Breast epithelium (tissue), 4 donors: ENCODE measurements around the gene LRG1. TPM values are rescaled to one million over a fixed set of nuclear protein-coding genes. Genes with fewer than 3 reads are reported as not detected.

Experiments
- DNase-seq, 2 donors: peaks; one replicate each; pipeline ENCODE4 v3.0.0-alpha.2; 2019; ENCODE audit warnings: low spot score in 2 of 2
- H3K27ac ChIP-seq, 2 donors: fragments of 200-600 bp; sonication (generic) in 1 of 2; one replicate each; pipeline ENCODE4 v1.5.1; 2016 to 2019; ENCODE audit warnings: mild to moderate bottlenecking in 1 of 2
- H3K27me3 ChIP-seq, 2 donors: fragments of 200-600 bp; sonication (generic) in 1 of 2; one replicate each; pipeline versions ENCODE4 v1.5.1 to v1.6.0; 2017 to 2019; ENCODE audit warnings: control low read depth in 1 of 2, mild to moderate bottlenecking in 1 of 2
- H3K36me3 ChIP-seq: fragments of 200-600 bp; one replicate; pipeline ENCODE4 v1.5.1; 2019
- H3K4me1 ChIP-seq, 2 donors: fragments of 200-600 bp; sonication (generic); one replicate each; pipeline ENCODE4 v1.5.1; 2016 to 2019; ENCODE audit warnings: control low read depth in 1 of 2
- H3K4me3 ChIP-seq, 3 donors: fragments of 200-600 bp; sonication (generic); 1 replicate in 2 of 3; 2 replicates in 1 of 3; pipeline ENCODE4 v1.5.1; 2016 to 2019; ENCODE audit warnings: mild to moderate bottlenecking in 3 of 3, moderate library complexity in 2 of 3
- H3K9me3 ChIP-seq, 2 donors: fragments of 200-600 bp; sonication (generic) in 1 of 2; one replicate each; pipeline ENCODE4 v1.5.1; 2016 to 2019; ENCODE audit warnings: control low read depth in 1 of 2
- CTCF ChIP-seq, 3 donors: fragments of 450-650 bp; IDR thresholded peaks; one replicate each; pipeline ENCODE4 v1.5.1; 2016 to 2017; ENCODE audit warnings: antibody characterized with exemption in 3 of 3, mild to moderate bottlenecking in 3 of 3, moderate library complexity in 3 of 3
- POLR2A ChIP-seq: fragments of 450-650 bp; IDR thresholded peaks from one replicate; pipeline ENCODE4 v1.6.1; 2016; ENCODE audit warnings: antibody characterized with exemption, mild to moderate bottlenecking, moderate library complexity
- POLR2AphosphoS5 ChIP-seq, 3 donors: sonication (generic); formaldehyde crosslinking; IDR thresholded peaks; one replicate each; pipeline ENCODE4 v1.6.1; 2017; ENCODE audit warnings: antibody characterized with exemption in 3 of 3
- intact Hi-C: fragments of 100-400 bp; cut with DNase I; formaldehyde crosslinking; loops from one replicate; pipeline ENCODE4 v1.15.1; 2023; ENCODE audit warnings: low total_unique reads
- total RNA-seq, 3 donors: library from RNA; depleted of rRNA; stranded (reverse); fragments of >200 nt; gene quantifications; one replicate each; pipeline ENCODE4 v1.1.0, GENCODE V29; 2016

Gene LRG1
- total RNA-seq, 3 donors from 2014 or later, result 0.64 to 14.7 (median 5.7) TPM

- Histone ChIP-seq H3K36me3 (no peaks in the 10 kb centered on the region), H3K4me1 (no peaks in the 10 kb centered on the region), H3K4me3 (no peak overlapping the region), H3K27me3 (no peaks in the 10 kb centered on the region), H3K9me3 (no peaks in the 10 kb centered on the region), H3K27ac (peak overlapping the region in 1 of 2 donors; percentile 7)
- no peak for DNase-seq
- intact Hi-C loops, result no loop called here
- no peak for TF ChIP-seq POLR2AphosphoS5 (IDR thresholded peaks at IDR 0.05)
- no peak for TF ChIP-seq POLR2A
- no peak for TF ChIP-seq CTCF (IDR thresholded peaks at IDR 0.05)
Observed at GRCh38 chr19:4507150-4507452, 32.7 kb downstream of the LRG1 start.

- intact Hi-C loops, result no loop called here
- Histone ChIP-seq H3K4me1 (no peaks in the 10 kb centered on the region), H3K27ac (peak overlapping the region in 1 of 2 donors; percentile 7), H3K27me3 (no peaks in the 10 kb centered on the region), H3K36me3 (no peaks in the 10 kb centered on the region), H3K4me3 (no peak overlapping the region), H3K9me3 (no peaks in the 10 kb centered on the region)
- TF ChIP-seq POLR2AphosphoS5 (IDR thresholded peaks at IDR 0.05), result no peak
- no peak for TF ChIP-seq CTCF (IDR thresholded peaks at IDR 0.05)
- no peak for TF ChIP-seq POLR2A
- no peak for DNase-seq
Observed at GRCh38 chr19:4506449-4507149, 33.2 kb downstream of the LRG1 start.

GRCh38 chr19:4505570-4506448 is 34.0 kb downstream of the LRG1 start:
- Histone ChIP-seq H3K4me3 (no peak overlapping the region), H3K36me3 (no peaks in the 10 kb centered on the region), H3K9me3 (no peaks in the 10 kb centered on the region), H3K27ac (no peak overlapping the region), H3K4me1 (no peaks in the 10 kb centered on the region), H3K27me3 (no peaks in the 10 kb centered on the region)
- intact Hi-C loops, result no loop called here
- no peak for DNase-seq
- no peak for TF ChIP-seq POLR2A
- TF ChIP-seq CTCF (IDR thresholded peaks at IDR 0.05), result no peak
- no peak for TF ChIP-seq POLR2AphosphoS5 (IDR thresholded peaks at IDR 0.05)

GRCh38 chr19:4504891-4505569 is 34.8 kb downstream of the LRG1 start:
- no peaks in the 10 kb centered on the region for H3K9me3 ChIP-seq
- intact Hi-C loops, result no loop called here
- H3K27me3 ChIP-seq, result no peaks in the 10 kb centered on the region
- H3K4me3 ChIP-seq, result no peak overlapping the region
- no peaks in the 10 kb centered on the region for H3K36me3 ChIP-seq
- no peak overlapping the region for H3K27ac ChIP-seq
- no peak for DNase-seq
- no peak for TF ChIP-seq POLR2A
- no peak for TF ChIP-seq CTCF (IDR thresholded peaks at IDR 0.05)
- no peak for TF ChIP-seq POLR2AphosphoS5 (IDR thresholded peaks at IDR 0.05)
- H3K4me1 ChIP-seq, result no peaks in the 10 kb centered on the region

- intact Hi-C loops, result no loop called here
- H3K27ac ChIP-seq, result no peak overlapping the region
- H3K9me3 ChIP-seq, result no peaks in the 10 kb centered on the region
- no peak overlapping the region for H3K4me3 ChIP-seq
- TF ChIP-seq POLR2AphosphoS5 (IDR thresholded peaks at IDR 0.05) (no peak), POLR2A (no peak)
- no peaks in the 10 kb centered on the region for H3K4me1 ChIP-seq
- no peaks in the 10 kb centered on the region for H3K27me3 ChIP-seq
- no peaks in the 10 kb centered on the region for H3K36me3 ChIP-seq
- no peak for DNase-seq
Observed at GRCh38 chr19:4504297-4504701, 35.5 kb downstream of the LRG1 start.
